Muscle layer of duodenum (tissue), 2 donors: ENCODE measurements around the gene MFN2.
"Not testable (repeated sequence)": the region's sequence is repeated elsewhere in the genome, so short reads cannot be mapped to it uniquely, and the experiment has no call there.

Experiments used
- H3K27ac ChIP-seq: one replicate; pipeline ENCODE4 v1.7.0; 2013; ENCODE audit warnings: mild to moderate bottlenecking, low read length
- H3K27me3 ChIP-seq: one replicate; pipeline ENCODE4 v1.7.0; 2013; ENCODE audit warnings: low read depth, mild to moderate bottlenecking, control low read depth, low read length
- H3K36me3 ChIP-seq, 2 donors: one replicate each; pipeline ENCODE4 v1.7.0; 2013; ENCODE audit warnings: low read length in 2 of 2, control low read depth in 1 of 2, mild to moderate bottlenecking in 1 of 2; ENCODE audit not compliant: insufficient read depth in 2 of 2, control insufficient read depth in 1 of 2
- H3K4me1 ChIP-seq, 2 donors: one replicate each; pipeline ENCODE4 v1.7.0; 2013; ENCODE audit warnings: low read length in 2 of 2, mild to moderate bottlenecking in 2 of 2, control low read depth in 1 of 2, moderate library complexity in 1 of 2; ENCODE audit not compliant: insufficient read depth in 2 of 2, control insufficient read depth in 1 of 2
- H3K4me3 ChIP-seq, 2 donors: one replicate each; pipeline ENCODE4 v1.7.0; 2013; ENCODE audit warnings: low read length in 2 of 2, low read depth in 1 of 2, mild to moderate bottlenecking in 1 of 2
- H3K9me3 ChIP-seq, 2 donors: one replicate each; pipeline ENCODE4 v1.7.0; 2013; ENCODE audit warnings: low read length in 2 of 2, control low read depth in 1 of 2, mild to moderate bottlenecking in 1 of 2; ENCODE audit not compliant: control insufficient read depth in 1 of 2
- donor health status: healthy.

Gene MFN2

DNA sequence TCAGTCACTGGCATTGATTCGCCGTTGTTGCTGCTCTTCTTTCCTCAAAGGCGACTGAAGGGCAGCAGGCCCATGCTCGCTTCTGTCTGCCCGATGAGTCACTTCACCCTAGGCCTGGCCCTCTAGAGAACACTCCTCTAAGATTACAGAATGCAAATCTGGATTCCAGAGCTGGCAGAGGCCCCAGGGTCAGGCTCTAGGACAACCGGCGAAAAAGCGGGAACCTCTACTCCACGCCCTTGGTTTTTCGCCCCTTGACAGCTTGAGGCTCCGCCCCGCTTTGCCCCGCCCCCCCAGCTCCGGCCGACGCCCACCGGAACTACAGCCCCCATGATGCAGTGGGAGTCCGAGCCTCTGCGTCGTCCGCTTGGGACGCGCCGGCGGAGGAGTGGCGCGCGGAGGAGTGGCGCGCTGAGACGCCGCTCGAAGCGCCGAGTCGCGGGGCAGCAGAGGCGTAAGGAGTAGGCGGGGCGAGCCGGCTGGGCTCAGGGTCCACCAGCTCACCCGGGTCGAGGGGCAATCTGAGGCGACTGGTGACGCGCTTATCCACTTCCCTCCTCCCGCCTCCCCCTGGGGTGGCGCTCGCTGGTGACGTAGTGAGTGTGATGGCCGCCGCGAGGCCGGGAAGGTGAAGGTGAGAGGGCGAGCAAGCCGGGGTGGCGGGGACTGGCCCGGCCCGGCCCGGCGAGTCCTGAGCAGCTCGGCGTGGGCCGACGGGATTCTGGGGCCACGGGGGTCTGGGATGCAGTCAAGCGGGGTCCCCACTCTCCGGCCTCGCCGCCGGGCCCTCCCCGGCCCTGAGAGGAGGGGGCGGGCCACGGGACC lies at the start of gene MFN2:
Gene MFN2 (plus strand): TSS at position 594 of the 825 bp plus-strand sequence. CDS start 8,725 bp downstream, outside the sequence.
- Histone ChIP-seq H3K9me3 (no peaks in the 10 kb centered on the region), H3K36me3 (peaks cover 26 to 35% of the 10 kb centered on the region in 2 donors), H3K4me1 (peaks cover 18 to 44% of the 10 kb centered on the region in 2 donors), H3K27me3 (no peaks in the 10 kb centered on the region), H3K4me3 (peak within 1 kb of the TSS; percentile 88 to 96), H3K27ac (peak within 1 kb of the TSS; percentile 96)

DNA sequence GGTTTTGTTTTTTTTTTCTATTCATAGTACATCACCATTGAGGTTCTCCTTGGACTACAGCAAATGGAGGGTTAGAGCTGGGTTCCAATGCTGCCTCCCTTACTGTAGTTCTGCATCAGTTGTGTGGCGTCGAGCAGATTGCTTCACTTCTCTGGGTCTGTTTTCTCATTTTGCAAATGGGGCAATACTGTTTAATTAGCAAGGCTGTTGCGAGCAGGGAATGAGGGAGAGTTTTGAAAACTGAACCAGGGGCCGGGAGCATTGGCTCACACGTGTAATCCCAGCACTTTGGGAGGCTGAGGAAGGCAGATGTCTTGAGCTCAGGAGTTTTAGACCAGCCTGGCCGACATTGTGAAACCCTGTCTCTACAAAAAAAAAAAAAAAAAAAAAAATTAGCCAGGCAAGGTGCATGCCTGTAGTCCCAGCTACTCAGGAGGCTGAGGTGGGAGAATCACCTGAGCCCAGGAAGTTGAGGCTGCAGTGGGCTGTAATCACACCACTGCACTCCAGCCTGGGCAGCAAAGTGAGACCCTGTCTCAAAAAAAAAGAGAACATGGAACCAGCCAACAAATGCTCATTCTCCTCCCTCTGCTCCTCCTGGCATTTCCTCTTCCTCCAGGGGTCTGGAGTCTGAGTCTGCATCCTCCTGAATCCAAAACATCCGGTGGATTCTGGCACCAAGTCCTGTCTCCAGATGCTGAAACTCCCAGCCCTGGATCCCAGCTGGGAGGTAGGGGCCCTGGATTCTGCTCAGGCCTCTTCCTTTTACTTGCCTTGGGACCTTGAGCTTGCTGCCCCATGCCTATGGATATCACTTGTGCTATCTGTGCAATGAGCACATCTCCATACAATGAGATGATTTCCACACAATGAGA lies 49.4 kb upstream of the MFN2 start:
- no peak overlapping the region for H3K4me3 ChIP-seq
- H3K27me3 ChIP-seq, result no peaks in the 10 kb centered on the region
- no peaks in the 10 kb centered on the region for H3K36me3 ChIP-seq
- no peak overlapping the region for H3K27ac ChIP-seq
- peaks cover 4 to 30% of the 10 kb centered on the region in 2 donors for H3K4me1 ChIP-seq
- H3K9me3 ChIP-seq, result no peaks in the 10 kb centered on the region

GRCh38 chr1:11931845-11932244 lies 48.4 kb upstream of the MFN2 start:
- Histone ChIP-seq H3K27me3 (no peaks in the 10 kb centered on the region), H3K9me3 (no peaks in the 10 kb centered on the region), H3K27ac (no peak overlapping the region), H3K4me1 (peaks cover 4 to 27% of the 10 kb centered on the region in 2 donors), H3K36me3 (no peaks in the 10 kb centered on the region), H3K4me3 (no peak overlapping the region)

DNA sequence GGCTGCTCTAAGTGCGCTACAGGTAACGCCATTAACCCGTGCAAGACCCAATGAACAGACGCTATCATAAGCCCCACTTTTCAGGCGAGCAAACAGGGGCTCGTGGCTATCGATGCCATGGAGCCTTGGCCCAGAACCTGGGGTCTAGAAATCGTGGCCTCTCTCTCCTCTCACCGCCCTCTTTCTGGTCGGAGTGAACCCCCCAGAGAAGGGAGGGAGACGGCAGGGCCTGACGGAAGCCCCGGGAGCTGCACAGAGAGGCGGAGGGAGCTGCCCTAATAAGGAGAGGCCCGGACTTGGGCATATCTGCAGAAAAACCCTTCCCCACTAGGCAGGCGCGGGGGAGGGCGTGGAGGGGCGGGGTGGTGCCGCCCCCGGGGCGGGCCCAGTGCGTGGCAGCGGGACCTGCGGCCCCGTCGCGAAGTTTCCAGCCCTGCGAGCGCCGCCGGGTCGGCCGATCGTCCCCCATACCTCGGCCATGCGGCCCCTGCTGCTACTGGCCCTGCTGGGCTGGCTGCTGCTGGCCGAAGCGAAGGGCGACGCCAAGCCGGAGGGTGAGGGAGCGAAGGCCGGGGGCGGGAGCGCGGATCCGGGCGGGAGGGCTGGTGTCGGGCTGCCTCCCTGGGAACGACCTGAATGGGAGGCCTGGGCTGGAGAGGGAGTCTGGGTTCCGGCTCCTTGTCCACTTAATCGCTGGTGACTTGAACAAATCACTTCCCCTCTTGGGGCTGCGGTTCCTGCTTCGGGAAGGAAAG lies 45.8 kb upstream of the MFN2 start, which contains the start of gene PLOD1:
Gene PLOD1 (plus strand): TSS at position 416 of the 755 bp plus-strand sequence. CDS start 63 bp downstream, at position 479.
- no peaks in the 10 kb centered on the region for H3K9me3 ChIP-seq
- H3K27ac ChIP-seq, result peak within 1 kb of the TSS; percentile 81
- H3K36me3 ChIP-seq, result no peaks in the 10 kb centered on the region
- peak within 1 kb of the TSS; percentile 82 to 85 for H3K4me3 ChIP-seq
- no peaks in the 10 kb centered on the region for H3K27me3 ChIP-seq
- peaks cover 4 to 29% of the 10 kb centered on the region in 2 donors for H3K4me1 ChIP-seq

- Histone ChIP-seq H3K27ac (peak overlapping the region; percentile 69), H3K9me3 (no peaks in the 10 kb centered on the region), H3K36me3 (no peaks in the 10 kb centered on the region), H3K4me3 (peak overlapping the region; percentile 82 to 85), H3K27me3 (no peaks in the 10 kb centered on the region), H3K4me1 (peaks cover under 1 to 24% of the 10 kb centered on the region in 2 donors)
Measured at GRCh38 chr1:11935057-11935412, 45.2 kb upstream of the MFN2 start.

DNA sequence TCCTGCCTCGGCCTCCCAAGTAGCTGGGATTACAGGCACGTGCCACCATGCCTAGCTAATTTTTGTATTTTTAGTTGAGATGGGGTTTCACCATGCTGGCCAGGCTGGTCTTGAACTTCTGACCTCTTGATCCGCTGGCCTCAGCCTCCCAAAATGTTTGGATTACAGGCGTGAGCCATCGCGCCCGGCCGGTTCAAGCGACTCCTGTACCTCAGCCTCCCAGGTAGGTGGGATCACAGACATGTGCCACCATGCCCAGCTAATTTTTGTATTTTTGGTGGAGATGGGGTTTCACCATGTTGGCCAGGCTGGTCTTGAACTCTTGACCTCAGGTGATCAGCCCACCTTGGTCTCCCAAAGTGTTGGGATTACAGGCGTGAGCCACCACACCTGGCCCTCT lies 44.5 kb upstream of the MFN2 start:
- H3K36me3 ChIP-seq, H3K27ac ChIP-seq, H3K9me3 ChIP-seq, H3K4me3 ChIP-seq, H3K27me3 ChIP-seq: not testable (repeated sequence)
- H3K4me1 ChIP-seq, result peaks cover 0 to 23% of the 10 kb centered on the region in 2 donors

GRCh38 chr1:11938722-11939526 lies 41.3 kb upstream of the MFN2 start:
- Histone ChIP-seq H3K4me1 (peaks cover 0 to 23% of the 10 kb centered on the region in 2 donors), H3K36me3 (peaks cover 4 to 5% of the 10 kb centered on the region in 2 donors), H3K27ac (no peak overlapping the region), H3K27me3 (no peaks in the 10 kb centered on the region), H3K4me3 (no peak overlapping the region), H3K9me3 (no peaks in the 10 kb centered on the region)

- H3K27ac ChIP-seq, H3K4me3 ChIP-seq: not testable (repeated sequence)
- peaks cover 0 to 20% of the 10 kb centered on the region in 2 donors for H3K4me1 ChIP-seq
Measured at GRCh38 chr1:11939794-11940193, 40.5 kb upstream of the MFN2 start.

DNA sequence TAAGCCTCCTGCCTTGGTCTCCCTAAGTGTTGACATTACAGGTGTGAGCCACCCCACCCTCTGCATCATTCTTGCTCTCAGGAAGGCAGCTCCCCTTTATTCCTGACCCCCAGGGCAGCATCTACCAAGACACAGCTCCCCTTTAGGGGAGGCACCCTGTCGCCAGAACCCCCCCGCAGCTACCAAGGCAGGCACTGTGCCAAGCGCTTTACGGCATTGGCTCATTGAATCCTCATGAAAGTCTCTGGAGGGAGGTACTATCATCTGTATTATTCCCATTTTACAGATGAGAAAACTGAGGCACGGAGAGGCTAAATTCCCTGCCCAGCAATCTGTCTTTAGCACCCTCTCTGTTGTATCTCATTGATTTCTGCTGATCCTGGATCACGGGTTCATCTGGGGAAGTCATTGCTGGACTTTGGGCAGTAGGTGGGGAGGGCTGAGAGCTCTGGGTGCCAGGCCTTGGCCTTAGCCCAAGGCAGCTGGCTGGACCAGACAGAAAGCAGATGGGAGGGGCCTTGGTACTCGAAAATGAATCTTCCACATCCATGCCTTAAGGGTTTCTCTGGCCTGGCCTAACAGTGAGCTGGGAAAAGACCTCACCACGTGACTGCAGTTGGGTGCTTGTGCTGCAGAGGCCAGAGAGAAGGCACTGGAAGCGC lies 39.9 kb upstream of the MFN2 start:
- peaks cover 4 to 5% of the 10 kb centered on the region in 2 donors for H3K36me3 ChIP-seq
- no peaks in the 10 kb centered on the region for H3K9me3 ChIP-seq
- no peak overlapping the region for H3K4me3 ChIP-seq
- H3K27me3 ChIP-seq, result no peaks in the 10 kb centered on the region
- peaks cover 0 to 16% of the 10 kb centered on the region in 2 donors for H3K4me1 ChIP-seq
- H3K27ac ChIP-seq, result no peak overlapping the region

More at GRCh38 chr1:11939794-11940193, 40.5 kb upstream of the MFN2 start:
- H3K27me3 ChIP-seq, H3K9me3 ChIP-seq, H3K36me3 ChIP-seq: not testable (repeated sequence)

- H3K36me3 ChIP-seq, result peaks cover 4 to 5% of the 10 kb centered on the region in 2 donors
- H3K9me3 ChIP-seq, result no peaks in the 10 kb centered on the region
- H3K27me3 ChIP-seq, result no peaks in the 10 kb centered on the region
- H3K4me3 ChIP-seq, result no peak overlapping the region
- peaks cover 0 to 16% of the 10 kb centered on the region in 2 donors for H3K4me1 ChIP-seq
- H3K27ac ChIP-seq, result no peak overlapping the region
Measured at GRCh38 chr1:11942280-11942679, 38.0 kb upstream of the MFN2 start.
